Measurements from ENCODE around the gene SYCP2. TPM values are rescaled to one million over a fixed set of nuclear protein-coding genes. Genes with fewer than 3 reads are reported as not detected.

Gene SYCP2
- total RNA-seq, 1 experiment from 2014 or later = 1.8 TPM

DNA sequence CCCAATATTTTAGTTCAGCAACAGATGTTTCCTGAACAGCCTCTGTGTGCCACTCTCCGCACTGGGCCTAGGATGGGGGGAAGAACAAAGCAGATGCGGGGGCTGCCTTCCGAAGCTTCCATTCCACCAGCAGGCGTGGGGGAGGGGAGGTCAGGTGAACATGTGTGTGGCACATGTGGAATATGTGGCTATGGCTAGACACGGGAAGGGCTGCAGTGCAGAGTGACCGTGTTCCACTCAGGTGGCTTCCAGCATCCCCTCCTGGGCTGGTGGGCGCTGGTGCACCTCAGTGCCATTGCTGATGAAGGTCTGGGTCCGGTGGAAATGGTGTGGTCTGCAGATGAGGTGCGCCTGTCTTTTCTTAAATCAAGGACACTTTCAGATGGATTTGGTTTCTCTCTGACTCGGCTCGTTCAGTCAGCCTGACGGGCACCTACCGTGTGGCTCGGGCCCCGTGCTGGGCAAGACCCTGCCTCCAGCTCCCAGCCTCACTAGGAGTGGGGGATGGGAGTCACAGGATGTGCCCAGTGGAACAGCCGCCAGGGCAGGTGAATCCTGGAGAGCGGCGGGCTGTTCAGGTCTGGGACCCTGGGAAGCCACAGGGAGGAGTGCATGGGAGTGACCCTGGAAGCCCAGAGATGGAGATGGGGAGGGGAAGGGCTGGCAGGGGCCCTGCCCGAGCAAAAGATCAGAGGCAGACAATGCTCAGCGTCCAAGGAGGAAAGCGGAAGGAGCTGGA is 111.0 kb downstream of the SYCP2 start:
- intact Hi-C loops (cut with micrococcal nuclease) = no loop called here
- H3K27ac ChIP-seq (ENCODE audit: low read length) = no peak overlapping the region
- no peak overlapping the region for H3K9ac ChIP-seq (ENCODE audit: low read length)
- no peaks in the 10 kb centered on the region for H3K9me3 ChIP-seq (ENCODE audit: low read length)
- no peaks in the 10 kb centered on the region for H3K27me3 ChIP-seq (ENCODE audit: low read length)
- H2AFZ ChIP-seq (ENCODE audit: low read length) = no peak overlapping the region
- no peak for TF ChIP-seq EZH2 (IDR thresholded peaks at IDR 0.05; ENCODE audit: low read length, unreplicated experiment)
- no peak for TF ChIP-seq EZH2phosphoT487 (IDR thresholded peaks at IDR 0.05; ENCODE audit: borderline replicate concordance, low read length)
- no peak for TF ChIP-seq CTCF (conservative IDR thresholded peaks at IDR 0.05; ENCODE audit: low read depth, low read length)
- H3K4me2 ChIP-seq (ENCODE audit: low read length) = no peak overlapping the region
- ATAC-seq (no peak), DNase-seq (no peak)
- H4K20me1 ChIP-seq (ENCODE audit: low read length) = no peaks in the 10 kb centered on the region
- no TSS peak for BruUV-seq (replicated peaks)
- H3K4me3 ChIP-seq (ENCODE audit: low read length) = no peak overlapping the region
- H3K79me2 ChIP-seq (ENCODE audit: low read length) = no peaks in the 10 kb centered on the region
- H3K4me1 ChIP-seq (ENCODE audit: insufficient read depth, low read length) = peaks cover 16% of the 10 kb centered on the region
- H3K36me3 ChIP-seq (ENCODE audit: low read depth, low read length) = no peaks in the 10 kb centered on the region
- no peaks in the 10 kb centered on the region for H3K9me2 ChIP-seq (replicated peaks; ENCODE audit: low read length)
- ChIA-PET POLR2A (ENCODE audit: unreplicated experiment) (no interaction called here), CTCF (no interaction called here)
- no peaks in the 10 kb centered on the region for H3F3A ChIP-seq (ENCODE audit: low read length, unreplicated experiment)

DNA sequence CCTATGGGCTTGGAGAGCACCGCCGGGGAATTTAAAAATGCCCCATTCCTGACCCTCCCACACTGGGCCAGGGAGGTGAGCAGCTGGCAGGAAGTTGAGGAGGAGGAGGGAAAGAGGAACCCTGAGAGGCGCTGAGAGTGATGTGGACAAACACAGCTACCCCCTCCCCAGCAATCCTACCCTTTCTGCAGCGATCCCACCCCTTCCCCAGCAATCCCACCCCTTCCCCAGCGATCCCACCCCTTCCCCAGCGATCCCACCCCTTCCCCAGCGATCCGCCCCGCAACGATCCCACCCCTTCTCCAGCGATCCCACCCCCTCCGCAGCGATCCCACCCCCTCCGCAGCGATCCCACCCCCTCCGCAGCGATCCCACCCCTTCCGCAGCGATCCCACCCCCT is 111.6 kb downstream of the SYCP2 start:
- ATAC-seq (no peak), DNase-seq (no peak)
- Histone ChIP-seq H2AFZ (ENCODE audit: low read length) (no peak overlapping the region), H3K4me1 (ENCODE audit: insufficient read depth, low read length) (peaks cover 14% of the 10 kb centered on the region), H3K27ac (ENCODE audit: low read length) (no peak overlapping the region), H3F3A (ENCODE audit: low read length, unreplicated experiment) (no peaks in the 10 kb centered on the region), H3K4me2 (ENCODE audit: low read length) (no peak overlapping the region), H3K9ac (ENCODE audit: low read length) (no peak overlapping the region), H3K4me3 (ENCODE audit: low read length) (no peak overlapping the region), H4K20me1 (ENCODE audit: low read length) (no peaks in the 10 kb centered on the region), H3K36me3 (ENCODE audit: low read depth, low read length) (no peaks in the 10 kb centered on the region), H3K9me3 (ENCODE audit: low read length) (no peaks in the 10 kb centered on the region), H3K9me2 (replicated peaks; ENCODE audit: low read length) (no peaks in the 10 kb centered on the region), H3K27me3 (ENCODE audit: low read length) (no peaks in the 10 kb centered on the region), H3K79me2 (ENCODE audit: low read length) (no peaks in the 10 kb centered on the region)
- intact Hi-C loops (cut with micrococcal nuclease) = no loop called here
- ChIA-PET POLR2A (ENCODE audit: unreplicated experiment) (no interaction called here), CTCF (no interaction called here)
- no TSS peak for BruUV-seq (replicated peaks)
- no peak for TF ChIP-seq CTCF (conservative IDR thresholded peaks at IDR 0.05; ENCODE audit: low read depth, low read length)
- no peak for TF ChIP-seq EZH2 (IDR thresholded peaks at IDR 0.05; ENCODE audit: low read length, unreplicated experiment)
- no peak for TF ChIP-seq EZH2phosphoT487 (IDR thresholded peaks at IDR 0.05; ENCODE audit: borderline replicate concordance, low read length)

GRCh38 chr20:59821201-59821600 is 112.2 kb downstream of the SYCP2 start:
- ATAC-seq (no peak), DNase-seq (no peak)
- Histone ChIP-seq H3K27ac (ENCODE audit: low read length) (no peak overlapping the region), H3K4me1 (ENCODE audit: insufficient read depth, low read length) (peaks cover 8% of the 10 kb centered on the region), H3F3A (ENCODE audit: low read length, unreplicated experiment) (no peaks in the 10 kb centered on the region), H3K9ac (ENCODE audit: low read length) (no peak overlapping the region), H3K4me2 (ENCODE audit: low read length) (no peak overlapping the region), H2AFZ (ENCODE audit: low read length) (no peak overlapping the region), H3K9me3 (ENCODE audit: low read length) (no peaks in the 10 kb centered on the region), H3K4me3 (ENCODE audit: low read length) (no peak overlapping the region), H4K20me1 (ENCODE audit: low read length) (no peaks in the 10 kb centered on the region), H3K36me3 (ENCODE audit: low read depth, low read length) (no peaks in the 10 kb centered on the region), H3K27me3 (ENCODE audit: low read length) (no peaks in the 10 kb centered on the region), H3K9me2 (replicated peaks; ENCODE audit: low read length) (no peaks in the 10 kb centered on the region), H3K79me2 (ENCODE audit: low read length) (no peaks in the 10 kb centered on the region)
- POLR2A ChIA-PET (ENCODE audit: unreplicated experiment) = no interaction called here
- TF ChIP-seq CTCF (conservative IDR thresholded peaks at IDR 0.05; ENCODE audit: low read depth, low read length) = no peak
- no peak for TF ChIP-seq EZH2phosphoT487 (IDR thresholded peaks at IDR 0.05; ENCODE audit: borderline replicate concordance, low read length)
- no peak for TF ChIP-seq EZH2 (IDR thresholded peaks at IDR 0.05; ENCODE audit: low read length, unreplicated experiment)
- BruUV-seq (replicated peaks) = no TSS peak
- CTCF ChIA-PET = no interaction called here
- intact Hi-C loops (cut with micrococcal nuclease) = no loop called here

Data from PC-3 (cell line).